IPS-11a (cell line): ENCODE measurements around the gene TP73.

Source experiments
- H3K4me3 ChIP-seq: one replicate; pipeline ENCODE4 v1.5.1; 2013; ENCODE audit warnings: low read depth, low read length, control low read depth

TP73 gene

DNA sequence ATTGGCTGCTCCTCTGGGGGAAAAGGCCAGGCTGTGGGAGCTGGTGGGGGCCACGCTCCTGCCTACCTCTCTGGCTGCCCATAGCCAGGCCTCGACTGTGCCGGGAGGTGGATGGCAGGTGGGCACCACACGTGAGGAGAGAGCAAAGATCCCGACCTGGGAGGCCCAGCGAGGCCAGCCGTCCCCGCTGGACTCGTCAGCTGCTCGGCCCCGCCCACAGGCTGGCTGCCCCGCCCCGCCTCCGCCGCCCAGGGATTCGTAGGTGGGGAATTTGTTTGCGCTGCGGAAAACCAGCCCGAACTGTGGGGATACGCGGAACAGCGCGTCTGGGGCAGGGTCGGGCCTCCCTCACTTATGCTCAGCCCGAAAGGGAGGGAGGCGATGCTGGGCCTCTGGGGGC, 31.7 kb downstream of the TP73 start:
- H3K4me3 ChIP-seq = no peak overlapping the region

- no peak overlapping the region for H3K4me3 ChIP-seq
Observed at GRCh38 chr1:3685222-3685621, 32.9 kb downstream of the TP73 start.

DNA sequence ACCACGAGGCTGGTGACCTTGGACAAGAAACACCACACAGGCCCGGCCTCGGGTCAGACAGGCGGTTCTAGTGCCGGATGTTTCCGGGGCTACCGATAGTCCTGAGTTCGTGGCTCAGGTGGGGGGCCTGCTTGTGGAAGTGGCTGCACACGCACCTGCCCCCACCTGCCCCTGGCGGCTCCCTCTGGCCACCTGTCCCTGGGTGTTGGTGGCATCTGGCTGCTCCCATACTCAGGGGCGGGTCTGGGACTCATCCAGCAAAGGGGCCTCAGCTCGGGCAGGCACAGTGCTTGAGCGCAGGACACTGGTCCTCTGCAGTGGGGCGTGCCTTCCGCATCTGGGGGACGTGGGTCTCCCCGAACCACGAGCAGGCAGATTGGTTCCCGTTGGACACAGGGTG, 33.6 kb downstream of the TP73 start:
- no peak overlapping the region for H3K4me3 ChIP-seq

GRCh38 chr1:3687504-3687903, 35.2 kb downstream of the TP73 start:
- no peak overlapping the region for H3K4me3 ChIP-seq

DNA sequence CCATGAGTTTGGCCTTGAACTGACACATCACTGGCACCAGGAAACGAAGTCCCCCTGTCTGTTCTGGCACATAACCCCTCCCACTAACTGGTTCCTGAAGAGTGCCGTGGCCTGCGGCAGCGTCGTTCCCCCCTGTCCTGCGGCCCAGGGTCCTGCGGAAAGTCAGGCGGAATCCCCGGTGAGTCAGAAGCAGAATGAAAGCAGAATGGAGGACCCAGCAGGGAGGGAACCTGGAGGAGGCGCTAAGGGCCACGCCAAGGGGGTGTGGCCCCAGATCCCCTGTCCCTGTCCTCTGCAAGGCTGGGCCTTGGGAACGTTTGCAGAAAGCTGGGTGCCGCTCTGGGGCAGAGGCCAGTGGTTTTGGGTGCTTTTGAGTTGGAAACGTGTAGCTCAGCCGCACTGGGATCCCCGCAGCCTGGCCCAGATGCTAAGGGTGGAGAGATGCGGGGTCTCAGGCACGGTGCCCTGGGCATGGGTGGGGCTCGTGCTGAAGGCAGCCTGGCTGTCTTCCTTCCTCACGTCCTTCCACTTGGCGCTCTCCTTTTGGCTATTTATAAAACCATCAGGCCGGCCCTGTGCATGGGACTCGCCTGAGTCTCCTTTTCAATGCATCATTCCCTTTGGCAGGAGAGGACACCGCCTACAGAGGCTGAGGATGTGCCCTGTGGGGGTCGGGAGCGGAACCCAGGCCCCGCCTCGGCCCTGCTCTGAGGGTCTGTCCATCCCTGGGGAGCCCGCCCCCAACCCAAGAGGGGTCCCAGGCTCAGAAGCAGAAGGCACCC, 36.2 kb downstream of the TP73 start:
- H3K4me3 ChIP-seq = no peak overlapping the region

GRCh38 chr1:3689138-3689750, 36.9 kb downstream of the TP73 start:
- H3K4me3 ChIP-seq = no peak overlapping the region

- no peak overlapping the region for H3K4me3 ChIP-seq
Observed at GRCh38 chr1:3690282-3691065, 38.2 kb downstream of the TP73 start.

DNA sequence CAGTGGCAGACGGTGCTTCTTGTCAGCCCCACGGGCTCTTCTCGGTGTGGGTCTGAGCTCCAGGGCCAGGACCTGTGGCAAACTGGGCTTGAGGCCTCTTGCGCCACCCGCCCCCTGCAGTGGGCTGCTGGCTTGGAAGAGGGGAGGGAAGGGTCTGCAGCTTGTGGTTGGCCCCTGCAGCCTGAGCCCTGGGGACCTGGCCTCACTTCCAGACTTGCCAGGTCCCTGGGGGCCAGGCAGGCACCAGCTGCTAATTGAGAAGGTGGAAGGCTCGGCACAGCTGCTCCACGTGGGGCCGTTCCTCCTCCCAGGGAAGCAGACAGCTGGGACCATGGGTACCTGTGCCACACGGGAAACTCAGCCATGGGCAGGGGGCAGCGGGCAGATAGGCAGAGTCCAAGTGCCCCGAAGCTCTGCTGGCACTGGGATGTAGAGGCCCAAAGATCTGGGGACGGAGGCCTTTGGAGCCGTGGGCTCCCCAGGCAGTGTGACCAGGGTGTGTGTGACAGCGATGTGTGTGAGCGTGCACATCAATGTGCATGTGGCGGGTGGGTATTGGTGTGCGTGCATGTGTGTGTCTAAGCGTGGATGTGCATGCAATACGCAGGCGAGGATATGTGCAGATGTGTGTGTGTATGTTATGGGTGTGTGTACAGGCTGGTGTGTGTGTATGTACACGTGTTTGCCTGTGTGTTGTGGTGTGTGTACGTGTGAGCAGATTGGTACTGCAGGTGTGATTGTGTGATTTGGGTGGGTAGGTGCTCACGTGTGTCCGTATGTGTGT, 39.3 kb downstream of the TP73 start:
- no peak overlapping the region for H3K4me3 ChIP-seq

GRCh38 chr1:3692598-3692997, 40.3 kb downstream of the TP73 start:
- no peak overlapping the region for H3K4me3 ChIP-seq

- H3K4me3 ChIP-seq = no peak overlapping the region
Observed at GRCh38 chr1:3693321-3693720, 41.0 kb downstream of the TP73 start.

GRCh38 chr1:3695326-3696217, 43.3 kb downstream of the TP73 start:
- H3K4me3 ChIP-seq = no peak overlapping the region

DNA sequence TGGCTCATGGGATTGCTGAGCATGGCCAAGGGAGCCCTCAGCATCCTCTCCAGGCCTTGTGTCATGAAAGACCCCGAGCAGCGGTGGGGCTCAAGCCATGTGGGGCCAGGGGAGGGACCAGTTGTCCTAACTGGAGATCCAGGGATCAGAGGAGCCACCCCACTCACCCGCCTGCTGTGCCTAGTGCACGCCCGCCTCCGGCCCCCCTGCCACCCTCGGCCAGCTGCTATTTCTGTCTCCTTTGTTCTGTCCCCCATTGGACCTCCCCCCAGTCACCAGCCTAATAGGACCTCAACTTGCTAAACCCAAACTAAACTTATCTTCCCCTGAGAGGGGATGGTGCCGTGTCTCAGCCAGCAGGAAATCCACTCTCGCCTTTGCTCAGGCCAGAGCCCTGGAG, 44.4 kb downstream of the TP73 start:
- no peak overlapping the region for H3K4me3 ChIP-seq

GRCh38 chr1:3697104-3697503, 44.8 kb downstream of the TP73 start:
- no peak overlapping the region for H3K4me3 ChIP-seq

- no peak overlapping the region for H3K4me3 ChIP-seq
Observed at GRCh38 chr1:3697810-3698209, 45.5 kb downstream of the TP73 start.

- no peak overlapping the region for H3K4me3 ChIP-seq
Observed at GRCh38 chr1:3698660-3699408, 46.5 kb downstream of the TP73 start.

- H3K4me3 ChIP-seq = no peak overlapping the region
Observed at GRCh38 chr1:3699596-3699995, 47.3 kb downstream of the TP73 start.

DNA sequence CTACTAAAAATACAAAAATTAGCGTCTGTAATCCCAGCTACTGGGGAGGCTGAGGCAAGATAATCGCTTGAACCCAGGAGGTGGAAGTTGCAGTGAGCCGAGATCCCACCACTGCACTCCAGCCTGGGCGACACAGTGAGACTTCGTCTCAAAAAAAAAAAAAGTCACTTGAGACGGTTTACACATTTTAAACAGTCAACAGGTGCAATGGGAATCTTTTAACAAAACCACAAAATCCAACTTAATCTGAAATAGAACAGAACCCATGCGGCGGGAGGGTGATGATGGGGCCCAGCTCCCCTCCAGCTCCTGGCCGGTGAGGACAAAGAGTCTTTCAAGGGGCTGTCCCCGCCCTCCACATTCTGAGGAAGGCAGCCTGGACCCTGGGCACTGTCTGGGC, 48.3 kb downstream of the TP73 start:
- no peak overlapping the region for H3K4me3 ChIP-seq

- no peak overlapping the region for H3K4me3 ChIP-seq
Observed at GRCh38 chr1:3702528-3702927, 50.2 kb downstream of the TP73 start.

DNA sequence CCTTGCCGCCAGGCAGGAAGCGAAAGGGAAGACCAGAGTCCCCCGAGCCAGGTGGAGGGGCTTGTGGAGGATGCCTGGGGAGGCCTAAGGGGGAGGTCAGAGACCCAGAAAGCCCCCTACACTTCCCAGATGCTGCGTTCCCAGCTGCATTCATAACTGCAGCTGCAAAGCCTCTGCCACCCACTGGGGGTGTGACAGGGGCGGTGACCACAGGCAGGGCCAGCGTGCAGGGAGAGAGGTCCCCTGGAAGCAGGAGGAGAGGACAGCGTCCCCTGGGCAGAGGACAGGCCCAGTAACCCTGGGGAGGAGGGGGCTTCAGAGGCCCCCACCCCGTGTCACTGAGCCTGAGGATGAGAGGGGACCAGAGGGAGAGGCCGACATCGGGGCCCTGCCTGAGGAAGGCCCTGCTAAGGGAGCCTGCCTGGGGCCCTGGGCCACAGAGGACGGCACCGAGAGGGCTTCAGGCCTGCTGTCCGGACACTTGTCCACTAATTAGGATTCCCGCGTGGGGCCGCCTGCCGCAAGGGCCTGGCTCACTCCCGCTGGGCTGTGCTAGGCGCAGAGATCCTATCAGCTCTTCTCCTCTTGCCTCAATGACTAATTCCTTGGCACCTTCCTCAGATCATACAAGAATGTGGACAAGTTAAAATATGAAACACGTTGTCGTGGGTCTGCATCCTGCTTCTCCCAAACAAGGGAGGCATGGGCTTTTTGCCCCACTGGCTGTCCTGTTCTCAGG, 50.8 kb downstream of the TP73 start:
- H3K4me3 ChIP-seq = no peak overlapping the region
